ENCODE results near the gene ZNF12. TPM values are rescaled to one million over a fixed set of nuclear protein-coding genes. Genes with fewer than 3 reads are reported as not detected.

The ZNF12 gene
- total and polyA plus RNA-seq, 3 donors from 2014 or later = 10.3 to 18.0 (median 15.5) TPM

DNA sequence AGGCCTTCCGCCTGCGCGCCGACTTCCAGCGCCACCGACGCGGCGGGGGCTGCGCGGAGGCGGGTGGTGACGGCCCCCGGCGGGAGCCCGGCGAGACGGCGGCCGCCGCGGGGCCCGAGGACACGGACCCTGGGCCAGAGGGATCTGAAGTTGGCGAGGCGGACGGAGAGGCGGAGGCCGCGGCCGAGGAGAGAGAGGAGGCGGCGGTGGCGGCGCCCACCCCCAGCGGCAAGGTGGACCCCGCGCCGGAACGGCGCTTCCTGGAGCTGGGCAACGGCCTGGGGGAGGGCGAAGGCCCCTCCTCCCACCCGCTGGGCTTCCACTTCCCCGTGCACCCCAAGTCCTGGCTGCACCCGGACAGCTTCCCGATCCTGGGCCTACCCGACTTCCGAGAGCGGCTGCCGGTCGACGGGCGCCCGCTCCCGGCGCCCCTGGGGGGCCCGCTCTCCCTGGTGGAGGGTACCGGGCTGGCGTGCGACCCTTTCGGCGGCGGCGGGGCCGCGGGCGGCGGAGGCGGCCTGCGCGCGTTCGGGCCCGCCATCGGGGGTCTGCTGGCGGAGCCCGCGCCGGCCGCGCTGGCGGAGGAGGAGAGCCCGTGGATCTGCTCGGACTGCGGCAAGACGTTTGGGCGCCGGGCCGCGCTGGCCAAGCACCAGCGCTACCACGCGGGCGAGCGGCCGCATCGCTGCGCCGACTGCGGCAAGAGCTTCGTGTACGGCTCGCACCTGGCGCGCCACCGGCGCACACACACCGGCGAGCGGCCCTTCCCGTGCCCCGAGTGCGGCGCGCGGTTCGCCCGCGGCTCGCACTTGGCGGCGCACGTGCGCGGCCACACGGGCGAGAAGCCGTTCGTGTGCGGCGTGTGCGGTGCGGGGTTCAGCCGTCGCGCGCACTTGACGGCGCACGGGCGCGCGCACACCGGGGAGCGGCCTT, 53.4 kb downstream of the ZNF12 start:
- Histone ChIP-seq H3K4me1 (no peaks in the 10 kb centered on the region), H3K27ac (no peak overlapping the region), H3K36me3 (ENCODE audit: low read depth, missing control alignments) (no peaks in the 10 kb centered on the region), H3K9me3 (no peaks in the 10 kb centered on the region), H3K4me3 (peak overlapping the region; percentile 18 to 51), H3K27me3 (no peaks in the 10 kb centered on the region)
- no peak for DNase-seq
- 82 to 88% methylated on average over 90 to 123 of the region's 146 CpGs for WGBS, 2 donors
- intact Hi-C loops (cut with DNase I; ENCODE audit: low total_unique reads) = no loop called here
- TF ChIP-seq POLR2A (IDR thresholded peaks at IDR 0.05) = no peak
- TF ChIP-seq, protein P1, sequence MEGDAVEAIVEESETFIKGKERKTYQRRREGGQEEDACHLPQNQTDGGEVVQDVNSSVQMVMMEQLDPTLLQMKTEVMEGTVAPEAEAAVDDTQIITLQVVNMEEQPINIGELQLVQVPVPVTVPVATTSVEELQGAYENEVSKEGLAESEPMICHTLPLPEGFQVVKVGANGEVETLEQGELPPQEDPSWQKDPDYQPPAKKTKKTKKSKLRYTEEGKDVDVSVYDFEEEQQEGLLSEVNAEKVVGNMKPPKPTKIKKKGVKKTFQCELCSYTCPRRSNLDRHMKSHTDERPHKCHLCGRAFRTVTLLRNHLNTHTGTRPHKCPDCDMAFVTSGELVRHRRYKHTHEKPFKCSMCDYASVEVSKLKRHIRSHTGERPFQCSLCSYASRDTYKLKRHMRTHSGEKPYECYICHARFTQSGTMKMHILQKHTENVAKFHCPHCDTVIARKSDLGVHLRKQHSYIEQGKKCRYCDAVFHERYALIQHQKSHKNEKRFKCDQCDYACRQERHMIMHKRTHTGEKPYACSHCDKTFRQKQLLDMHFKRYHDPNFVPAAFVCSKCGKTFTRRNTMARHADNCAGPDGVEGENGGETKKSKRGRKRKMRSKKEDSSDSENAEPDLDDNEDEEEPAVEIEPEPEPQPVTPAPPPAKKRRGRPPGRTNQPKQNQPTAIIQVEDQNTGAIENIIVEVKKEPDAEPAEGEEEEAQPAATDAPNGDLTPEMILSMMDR (IDR thresholded peaks at IDR 0.05) = no peak

DNA sequence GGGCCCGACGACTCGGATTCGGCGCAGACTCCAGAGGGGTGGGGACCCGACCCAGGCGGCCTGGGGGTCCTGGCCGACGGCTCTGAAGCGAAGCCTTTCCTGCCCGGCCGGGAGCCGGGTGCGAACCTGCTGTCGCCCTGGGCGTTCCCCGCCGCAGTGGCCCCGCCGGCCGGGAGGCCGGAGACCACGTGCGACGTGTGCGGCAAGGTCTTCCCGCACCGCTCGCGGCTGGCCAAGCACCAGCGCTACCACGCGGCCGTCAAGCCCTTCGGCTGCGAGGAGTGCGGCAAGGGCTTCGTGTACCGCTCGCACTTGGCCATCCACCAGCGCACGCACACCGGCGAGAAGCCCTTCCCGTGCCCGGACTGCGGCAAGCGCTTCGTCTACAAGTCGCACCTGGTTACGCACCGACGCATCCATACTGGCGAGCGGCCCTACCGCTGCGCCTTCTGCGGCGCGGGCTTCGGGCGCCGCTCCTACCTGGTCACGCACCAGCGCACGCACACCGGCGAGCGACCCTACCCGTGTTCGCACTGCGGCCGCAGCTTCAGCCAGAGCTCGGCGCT, 54.2 kb downstream of the ZNF12 start:
- WGBS, 2 donors = 82 to 89% methylated on average over 13 to 75 of the region's 75 CpGs
- Histone ChIP-seq H3K27ac (no peak overlapping the region), H3K9me3 (no peaks in the 10 kb centered on the region), H3K36me3 (ENCODE audit: low read depth, missing control alignments) (no peaks in the 10 kb centered on the region), H3K27me3 (no peaks in the 10 kb centered on the region), H3K4me3 (peak overlapping the region; percentile 18 to 26), H3K4me1 (no peaks in the 10 kb centered on the region)
- intact Hi-C loops (cut with DNase I; ENCODE audit: low total_unique reads) = no loop called here
- no peak for TF ChIP-seq POLR2A (IDR thresholded peaks at IDR 0.05)
- TF ChIP-seq, protein P1 (IDR thresholded peaks at IDR 0.05) = no peak
- no peak for DNase-seq

GRCh38 chr7:6651851-6652445, 54.8 kb downstream of the ZNF12 start:
- DNase-seq = no peak
- H3K27me3 ChIP-seq = no peaks in the 10 kb centered on the region
- H3K4me1 ChIP-seq = no peaks in the 10 kb centered on the region
- no peak for TF ChIP-seq POLR2A (IDR thresholded peaks at IDR 0.05)
- TF ChIP-seq, protein P1 (IDR thresholded peaks at IDR 0.05) = no peak
- H3K4me3 ChIP-seq = peak overlapping the region in 1 of 2 donors; percentile 26
- H3K9me3 ChIP-seq = no peaks in the 10 kb centered on the region
- WGBS, 2 donors = 74 to 85% methylated on average over 15 to 32 of the region's 32 CpGs
- H3K36me3 ChIP-seq (ENCODE audit: low read depth, missing control alignments) = no peaks in the 10 kb centered on the region
- intact Hi-C loops (cut with DNase I; ENCODE audit: low total_unique reads) = no loop called here
- H3K27ac ChIP-seq = no peak overlapping the region

DNA sequence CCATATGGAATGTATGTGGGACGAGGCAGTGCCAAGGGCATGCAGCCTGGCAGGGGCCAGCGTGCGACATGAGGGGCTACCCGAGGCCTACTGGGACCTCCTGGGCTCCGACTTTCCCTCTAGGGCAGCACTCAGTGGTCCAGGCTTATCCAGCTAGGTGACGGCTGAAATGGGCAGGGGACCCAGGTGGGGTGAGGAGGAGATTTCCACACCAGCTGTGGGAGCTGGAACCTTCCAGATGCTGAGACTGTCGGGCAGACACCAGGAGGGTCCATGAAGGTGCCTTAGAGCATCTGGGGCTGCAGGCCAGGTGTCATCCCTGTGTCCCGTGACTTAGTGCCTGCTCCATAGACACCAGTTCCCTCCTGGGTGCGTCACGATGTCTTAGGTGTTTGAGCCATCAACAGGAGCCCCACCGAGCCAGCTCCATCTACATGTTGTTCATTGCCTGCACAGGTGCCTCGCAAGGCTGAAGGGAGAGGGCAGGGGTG, 56.2 kb downstream of the ZNF12 start:
- no peaks in the 10 kb centered on the region for H3K9me3 ChIP-seq
- no peaks in the 10 kb centered on the region for H3K36me3 ChIP-seq (ENCODE audit: low read depth, missing control alignments)
- intact Hi-C loops (cut with DNase I; ENCODE audit: low total_unique reads) = no loop called here
- H3K4me3 ChIP-seq = no peak overlapping the region
- DNase-seq = no peak
- H3K27ac ChIP-seq = no peak overlapping the region
- no peaks in the 10 kb centered on the region for H3K27me3 ChIP-seq
- WGBS, 2 donors = 92 to 100% methylated on average over 7 to 12 of the region's 12 CpGs
- H3K4me1 ChIP-seq = no peaks in the 10 kb centered on the region
- no peak for TF ChIP-seq POLR2A (IDR thresholded peaks at IDR 0.05)
- TF ChIP-seq, protein P1 (IDR thresholded peaks at IDR 0.05) = no peak
